Neural cell (in vitro differentiated cells): ENCODE results near the gene MSI2. TPM values are rescaled to one million over a fixed set of nuclear protein-coding genes. Genes with fewer than 3 reads are reported as not detected.

ENCODE experiments used
- H2AFZ ChIP-seq: fragments of 200-600, 300-800 bp; sonication (generic), shearing (Covaris generic); 2 replicates; pipeline ENCODE4 v1.6.0; 2014; ENCODE audit warnings: low read depth, mild to moderate bottlenecking, antibody characterized with exemption, low read length, moderate library complexity
- H3F3A ChIP-seq: fragments of 200-600 bp; shearing (Covaris generic); 2 replicates; pipeline ENCODE4 v1.6.1; 2016; ENCODE audit warnings: mild to moderate bottlenecking, moderate library complexity, mixed read lengths, antibody characterized with exemption, low read length; ENCODE audit not compliant: insufficient read depth, poor library complexity, severe bottlenecking
- H3K27ac ChIP-seq: fragments of 200-600, 300-800 bp; sonication (generic), shearing (Covaris generic); 2 replicates; pipeline ENCODE4 v1.5.1; 2014; ENCODE audit warnings: mild to moderate bottlenecking, low read length, moderate library complexity
- H3K27me3 ChIP-seq: fragments of 300-800, 200-600 bp; sonication (generic), shearing (Covaris generic); 2 replicates; pipeline ENCODE4 v1.6.0; 2014; ENCODE audit warnings: mild to moderate bottlenecking, low read depth, low read length, moderate library complexity; ENCODE audit not compliant: insufficient read depth
- H3K36me3 ChIP-seq: fragments of 300-800, 200-600 bp; sonication (generic), shearing (Covaris generic); 2 replicates; pipeline ENCODE4 v1.5.1; 2014; ENCODE audit warnings: mild to moderate bottlenecking, antibody characterized with exemption, low read length, moderate library complexity; ENCODE audit not compliant: insufficient read depth
- H3K4me2 ChIP-seq: fragments of 300-800, 200-600 bp; sonication (generic), shearing (Covaris generic); 2 replicates; pipeline ENCODE4 v1.6.0; 2014; ENCODE audit warnings: mild to moderate bottlenecking, low read length
- H3K4me3 ChIP-seq: fragments of 300-800, 200-600 bp; sonication (generic), shearing (Covaris generic); 2 replicates; pipeline ENCODE4 v1.5.1; 2014; ENCODE audit warnings: mild to moderate bottlenecking, low read length, moderate library complexity
- H3K79me2 ChIP-seq: fragments of 200-600 bp; shearing (Covaris generic); replicated peaks from 2 replicates; pipeline ENCODE4 v1.6.0; 2014; ENCODE audit warnings: mild to moderate bottlenecking, low read length, moderate library complexity; ENCODE audit not compliant: insufficient read depth
- H3K9ac ChIP-seq: fragments of 300-800, 200-600 bp; sonication (generic), shearing (Covaris generic); 2 replicates; pipeline ENCODE4 v1.6.1; 2016; ENCODE audit warnings: mild to moderate bottlenecking, low read length, mixed read lengths
- H3K9me2 ChIP-seq: fragments of 200-600 bp; shearing (Covaris generic); 2 replicates; pipeline ENCODE4 v1.6.1; 2016; ENCODE audit warnings: mild to moderate bottlenecking, low read length, mixed read lengths; ENCODE audit not compliant: insufficient read depth
- H3K9me3 ChIP-seq: fragments of 200-600, 300-800 bp; sonication (generic), shearing (Covaris generic); 2 replicates; pipeline ENCODE4 v1.6.1; 2016; ENCODE audit warnings: mild to moderate bottlenecking, mixed run types, low read length, moderate library complexity, mixed read lengths
- H4K20me1 ChIP-seq: fragments of 200-600 bp; shearing (Covaris generic); 2 replicates; pipeline ENCODE4 v1.6.1; 2016; ENCODE audit warnings: mild to moderate bottlenecking, mixed run types; ENCODE audit not compliant: insufficient read depth
- CTCF ChIP-seq: fragments of 450-650 bp; IDR thresholded peaks from 2 replicates; pipeline ENCODE4 v1.5.1; 2014; ENCODE audit warnings: antibody characterized with exemption, mild to moderate bottlenecking, moderate library complexity; ENCODE audit not compliant: poor library complexity, severe bottlenecking
- EP300 ChIP-seq: fragments of 450-650 bp; conservative IDR thresholded peaks from 2 replicates; pipeline ENCODE4 v1.6.1; 2014; ENCODE audit warnings: antibody characterized with exemption, mild to moderate bottlenecking, moderate library complexity; ENCODE audit not compliant: poor library complexity, severe bottlenecking
- EZH2 ChIP-seq: fragments of 200-600, 300-800 bp; shearing (Covaris generic), sonication (generic); IDR thresholded peaks from 2 replicates; pipeline ENCODE4 v1.6.1; 2014; ENCODE audit warnings: antibody characterized with exemption, low read length, borderline replicate concordance, mild to moderate bottlenecking; ENCODE audit not compliant: insufficient read depth, poor library complexity, severe bottlenecking
- MXI1 ChIP-seq: fragments of 450-650 bp; conservative IDR thresholded peaks from 2 replicates; pipeline ENCODE4 v1.6.1; 2014; ENCODE audit warnings: antibody characterized with exemption, mild to moderate bottlenecking; ENCODE audit not compliant: poor library complexity, severe bottlenecking
- POLR2AphosphoS5 ChIP-seq: IDR thresholded peaks from 2 replicates; pipeline ENCODE4 v1.6.1; 2012
- RAD21 ChIP-seq: fragments of 450-650 bp; conservative IDR thresholded peaks from 2 replicates; pipeline ENCODE4 v1.6.1; 2014; ENCODE audit warnings: antibody characterized with exemption, mild to moderate bottlenecking, moderate library complexity
- REST ChIP-seq: IDR thresholded peaks from 2 replicates; pipeline ENCODE4 v1.6.1; 2012; ENCODE audit warnings: borderline replicate concordance
- SMC3 ChIP-seq: fragments of 450-650 bp; conservative IDR thresholded peaks from 2 replicates; pipeline ENCODE4 v1.6.1; 2014; ENCODE audit warnings: antibody characterized with exemption, mild to moderate bottlenecking, moderate library complexity; ENCODE audit not compliant: poor library complexity
- TAF1 ChIP-seq: IDR thresholded peaks from 2 replicates; pipeline ENCODE4 v1.6.1; 2012; ENCODE audit warnings: low read depth
- polyA plus RNA-seq: library from polyadenylated mRNA; depleted of rRNA; stranded (reverse); fragments of >200 nt; gene quantifications from 2 replicates; pipeline ENCODE4 v1.2.3, GENCODE V29; 2014

MSI2 gene
- polyA plus RNA-seq, 1 donor from 2014 or later = 61.4 TPM

GRCh38 chr17:57538736-57539456 is 282.6 kb downstream of the MSI2 start:
- no peak overlapping the region for H3K27ac ChIP-seq
- no peaks in the 10 kb centered on the region for H4K20me1 ChIP-seq
- no peaks in the 10 kb centered on the region for H3K36me3 ChIP-seq
- no peak overlapping the region for H3K4me3 ChIP-seq
- H3K9me3 ChIP-seq = no peaks in the 10 kb centered on the region
- no peak overlapping the region for H3K9ac ChIP-seq
- peaks cover 33% of the 10 kb centered on the region for H3K79me2 ChIP-seq
- no peaks in the 10 kb centered on the region for H3K9me2 ChIP-seq
- H2AFZ ChIP-seq = no peak overlapping the region
- peaks cover 3% of the 10 kb centered on the region for H3F3A ChIP-seq
- H3K4me2 ChIP-seq = no peak overlapping the region
- TF ChIP-seq TAF1 = no peak
- no peaks in the 10 kb centered on the region for H3K27me3 ChIP-seq

GRCh38 chr17:57539529-57540301 is 283.4 kb downstream of the MSI2 start:
- TF ChIP-seq CTCF = no peak
- no peak for TF ChIP-seq POLR2AphosphoS5
- TF ChIP-seq REST = no peak
- no peak for TF ChIP-seq MXI1
- TF ChIP-seq EP300 = no peak
- no peak for TF ChIP-seq TAF1
- TF ChIP-seq EZH2 = no peak
- no peak for TF ChIP-seq RAD21
- no peak for TF ChIP-seq SMC3
- no peak overlapping the region for H3K4me3 ChIP-seq
- no peaks in the 10 kb centered on the region for H3K9me3 ChIP-seq
- H2AFZ ChIP-seq = no peak overlapping the region
- H4K20me1 ChIP-seq = no peaks in the 10 kb centered on the region
- no peak overlapping the region for H3K27ac ChIP-seq
- H3F3A ChIP-seq = peaks cover 9% of the 10 kb centered on the region
- H3K36me3 ChIP-seq = no peaks in the 10 kb centered on the region
- H3K9ac ChIP-seq = no peak overlapping the region
- no peak overlapping the region for H3K4me2 ChIP-seq
- H3K79me2 ChIP-seq = peaks cover 32% of the 10 kb centered on the region
- no peaks in the 10 kb centered on the region for H3K27me3 ChIP-seq
- H3K9me2 ChIP-seq = no peaks in the 10 kb centered on the region
